HG02798 (cell line): Measurements from ENCODE around the gene BMP5.
"Not testable (repeated sequence)": the region's sequence is repeated elsewhere in the genome, so short reads cannot be mapped to it uniquely, and the experiment has no call there.

Experiments used
- ATAC-seq: cut with Tn5 transposase; IDR thresholded peaks from one replicate; pipeline ENCODE4 v1.9.1; 2021; ENCODE audit warnings: mild to moderate bottlenecking; ENCODE audit not compliant: unreplicated experiment, poor library complexity

BMP5 gene

DNA sequence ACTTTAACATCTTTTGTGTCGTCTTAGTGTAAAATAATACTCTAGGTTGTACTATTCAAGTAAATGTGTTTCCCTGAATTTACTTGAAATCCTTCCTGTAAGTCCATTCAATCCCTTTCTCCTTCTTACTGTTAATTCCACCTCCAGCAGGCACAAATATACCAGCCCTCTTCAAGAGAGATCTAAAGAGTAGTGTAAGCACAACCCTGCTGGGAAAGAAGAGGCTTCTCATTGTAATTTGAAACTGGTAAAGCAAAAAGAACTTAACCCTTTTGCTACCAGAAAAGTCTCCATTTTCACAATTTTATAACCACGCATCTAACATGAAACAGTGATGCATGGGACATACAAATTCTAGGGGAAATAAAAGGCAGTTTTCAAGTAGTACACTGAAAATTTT is at the start of gene BMP5:
Gene BMP5, minus strand, starts transcription at position 191 of the 400 bp plus-strand sequence. CDS start 725 bp downstream, outside the sequence.
- ATAC-seq: no peak

DNA sequence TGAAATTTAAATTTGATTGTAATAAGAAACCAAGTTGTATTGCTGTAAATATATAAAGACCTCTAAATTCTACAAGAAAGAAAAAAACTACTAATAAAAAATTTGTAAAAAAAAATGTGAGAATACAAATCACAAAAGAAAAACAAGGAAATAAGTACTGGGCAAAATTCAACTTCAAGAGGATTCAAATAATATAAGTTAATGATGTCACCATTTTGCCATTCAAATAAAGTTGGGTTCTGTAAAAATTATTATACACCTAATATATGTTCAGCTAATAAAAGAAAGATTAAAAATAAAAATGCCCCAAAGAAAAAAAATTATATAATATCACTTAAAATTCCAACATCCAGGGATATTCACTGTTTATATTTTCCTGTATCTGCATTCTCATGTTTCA is 47.0 kb upstream of the BMP5 start:
- ATAC-seq: no peak

DNA sequence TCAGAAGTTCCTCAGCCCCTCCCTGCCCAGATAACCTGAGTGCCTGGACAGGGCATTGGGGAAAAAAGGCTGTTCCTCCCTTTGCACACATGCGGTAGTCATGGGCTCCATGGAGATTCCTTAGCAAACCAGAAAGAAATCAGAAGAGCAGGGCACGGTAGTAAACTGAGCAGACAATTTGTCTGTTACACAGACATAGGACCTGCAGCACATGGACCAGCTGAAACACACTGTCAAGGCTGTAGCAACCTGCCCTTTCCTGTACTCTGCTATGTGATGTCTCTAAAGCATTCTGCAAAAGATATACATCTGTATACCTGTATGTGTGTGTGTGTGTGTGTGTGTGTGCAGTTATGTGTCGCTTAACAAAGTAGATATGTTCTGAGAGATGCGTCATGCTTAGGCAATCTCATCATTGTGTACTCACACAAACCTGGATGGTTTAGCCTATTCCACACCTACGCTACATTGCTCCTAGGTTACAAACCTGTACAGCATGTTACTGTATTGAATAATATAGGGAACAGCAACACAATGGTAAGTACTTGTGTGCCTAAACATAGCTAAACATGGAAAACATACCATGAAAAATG is 44.4 kb upstream of the BMP5 start:
- ATAC-seq: no peak

DNA sequence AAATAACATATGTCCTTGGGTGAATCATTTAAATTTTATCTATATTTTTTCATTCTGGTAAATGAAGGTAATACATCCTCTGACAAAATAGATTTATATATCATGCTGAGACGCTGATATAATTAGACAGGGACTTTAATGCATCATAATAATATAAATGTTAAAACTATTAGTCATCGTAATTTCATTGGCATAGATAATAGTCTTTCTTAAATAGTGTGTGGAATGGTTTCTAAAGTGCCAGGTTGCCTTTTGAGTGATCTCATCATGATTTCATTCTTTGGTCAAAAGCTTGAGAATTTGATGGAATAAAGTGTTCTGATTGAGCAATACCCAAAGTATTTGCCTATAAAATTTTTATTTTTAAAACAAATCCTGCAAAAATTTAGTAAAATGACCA is 43.2 kb upstream of the BMP5 start:
- ATAC-seq: no peak

DNA sequence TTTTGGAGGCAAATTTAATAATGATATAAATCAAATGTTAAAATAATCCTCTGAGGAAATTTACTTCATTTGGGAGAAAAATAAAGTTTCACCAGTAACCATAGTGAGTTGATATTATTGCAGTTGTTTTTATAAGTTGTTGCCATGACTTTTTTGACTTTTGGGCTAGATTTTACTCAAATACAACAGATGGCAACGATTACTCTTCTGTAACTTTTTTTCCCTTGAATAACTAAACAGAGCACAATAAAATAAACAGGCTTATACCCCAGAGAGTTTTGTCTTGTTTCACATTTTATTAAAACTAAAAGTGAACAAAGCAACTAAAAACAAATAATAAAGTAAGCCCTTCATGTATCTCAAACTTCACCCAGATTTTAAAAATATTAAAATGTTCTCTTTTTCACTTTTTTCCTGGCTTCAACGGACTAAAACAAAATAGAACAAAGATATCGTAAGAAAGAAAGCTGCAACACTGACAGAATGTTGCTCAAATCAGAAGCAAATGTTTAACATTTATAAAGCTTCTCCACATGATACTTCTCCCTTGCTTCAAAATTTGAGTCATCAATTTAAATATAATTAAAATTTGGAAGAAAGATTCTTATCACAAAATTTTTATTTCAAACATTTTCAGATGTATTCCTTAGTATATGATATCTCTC is 42.5 kb upstream of the BMP5 start:
- ATAC-seq: no peak

DNA sequence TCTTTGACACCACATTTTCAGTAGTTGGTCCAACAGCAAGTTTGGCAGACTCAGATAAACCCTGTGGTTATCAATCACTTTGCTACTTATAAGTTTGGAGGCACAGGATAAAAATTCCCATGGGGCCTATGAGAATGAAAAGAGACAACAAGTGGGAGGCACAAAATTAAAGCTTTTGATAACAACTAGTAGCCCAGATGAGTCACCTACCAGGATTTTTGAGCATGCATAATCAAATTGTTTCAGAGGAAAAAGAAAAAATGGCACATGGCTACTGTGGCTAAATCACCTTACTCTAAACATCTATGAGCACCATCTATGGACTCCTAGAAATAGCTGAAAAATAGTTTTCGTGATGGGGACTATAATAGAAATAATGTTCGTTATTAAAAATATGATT is 40.8 kb upstream of the BMP5 start:
- ATAC-seq: no peak

DNA sequence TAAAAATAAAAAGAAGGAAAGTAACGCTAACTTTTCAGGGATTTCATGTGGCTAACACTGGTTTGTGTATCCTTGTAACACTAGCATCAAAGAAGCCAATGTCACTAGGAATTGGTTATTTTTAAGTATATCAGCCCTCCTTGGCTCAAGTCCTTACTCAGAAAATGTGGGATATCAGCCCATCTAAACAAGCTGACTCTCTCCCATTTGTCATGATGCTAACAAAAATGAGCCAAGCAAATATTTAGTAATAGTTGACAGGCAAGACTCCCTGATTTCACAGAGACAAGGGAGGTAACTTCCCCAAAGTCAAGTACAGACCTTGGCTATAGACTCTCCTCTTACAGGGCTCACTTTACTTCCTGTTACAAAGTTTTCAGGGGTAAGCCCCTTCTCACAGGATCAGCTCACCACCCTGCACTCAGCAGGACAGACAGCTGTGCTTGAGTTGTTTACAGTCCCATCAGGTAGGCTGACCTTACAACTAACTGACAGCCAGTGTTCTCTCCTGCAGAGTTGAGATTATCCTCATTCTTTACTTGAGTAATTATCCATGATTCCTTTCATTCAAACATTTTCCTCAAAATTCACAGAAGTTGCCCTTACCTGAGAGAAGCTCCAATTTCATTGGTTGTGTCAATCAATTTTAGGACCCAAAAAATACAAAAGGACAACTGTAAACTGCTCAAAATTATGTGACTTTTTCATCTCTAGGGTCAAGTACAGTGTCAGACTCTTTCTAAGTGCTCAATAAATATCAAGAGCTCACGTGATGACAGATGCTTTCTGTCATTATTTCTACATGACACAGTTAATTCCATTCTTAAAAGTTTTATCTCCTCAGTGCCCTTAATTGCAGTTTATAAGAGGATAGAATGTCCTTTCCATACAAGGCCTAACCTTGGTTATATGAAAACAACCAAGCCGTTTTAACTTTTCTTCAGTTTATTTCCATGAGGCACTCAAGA is 38.1 kb upstream of the BMP5 start:
- peak; percentile 64 for ATAC-seq

DNA sequence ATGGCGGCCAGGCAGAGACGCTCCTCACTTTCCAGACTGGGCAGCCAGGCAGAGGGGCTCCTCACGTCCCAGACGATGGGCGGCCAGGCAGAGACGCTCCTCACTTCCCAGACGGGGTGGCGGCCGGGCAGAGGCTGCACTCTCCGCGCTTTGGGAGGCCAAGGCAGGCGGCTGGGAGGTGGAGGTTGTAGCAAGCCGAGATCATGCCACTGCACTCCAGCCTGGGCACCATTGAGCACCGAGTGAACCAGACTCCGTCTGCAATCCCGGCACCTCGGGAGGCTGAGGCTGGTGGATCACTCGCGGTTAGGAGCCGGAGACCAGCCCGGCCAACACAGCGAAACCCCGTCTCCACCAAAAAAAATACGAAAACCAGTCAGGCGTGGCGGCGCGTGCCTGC is 35.1 kb upstream of the BMP5 start:
- ATAC-seq: not testable (repeated sequence)

DNA sequence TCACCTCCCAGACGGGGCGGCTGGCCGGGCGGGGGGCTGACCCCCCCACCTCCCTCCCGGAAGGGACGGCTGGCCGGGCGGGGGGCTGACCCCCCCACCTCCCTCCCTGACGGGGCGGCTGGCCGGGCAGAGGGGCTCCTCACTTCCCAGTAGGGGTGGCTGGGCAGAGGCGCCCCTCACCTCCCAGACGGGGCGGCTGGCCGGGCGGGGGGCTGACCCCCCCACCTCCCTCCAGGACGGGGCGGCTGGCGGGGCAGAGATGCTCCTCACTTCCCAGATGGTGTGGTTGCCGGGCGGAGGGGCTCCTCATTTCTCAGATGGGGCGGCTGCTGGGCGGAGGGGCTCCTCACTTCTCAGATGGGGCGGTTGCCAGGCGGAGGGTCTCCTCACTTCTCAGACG is 34.5 kb upstream of the BMP5 start:
- not testable (repeated sequence) for ATAC-seq

DNA sequence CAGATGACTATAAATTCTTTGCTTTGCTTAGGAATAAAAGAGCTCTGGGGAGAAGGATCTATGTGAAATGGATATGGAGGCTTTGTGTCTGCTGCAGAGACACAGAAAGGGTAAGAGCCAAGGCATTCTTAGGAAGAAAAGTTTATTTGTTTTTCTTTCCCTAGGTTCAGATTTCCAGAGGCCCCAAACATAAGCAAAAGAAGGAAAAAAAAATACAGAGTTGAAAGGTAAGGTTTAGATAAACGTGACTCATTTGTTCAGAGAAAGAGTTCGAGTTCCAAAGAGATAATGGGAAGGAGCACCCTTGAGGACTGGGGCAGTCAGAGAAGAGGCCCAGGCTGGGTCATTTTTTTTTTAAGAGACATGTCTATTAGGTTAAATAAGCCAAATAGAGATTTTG is 27.4 kb upstream of the BMP5 start:
- ATAC-seq: no peak

DNA sequence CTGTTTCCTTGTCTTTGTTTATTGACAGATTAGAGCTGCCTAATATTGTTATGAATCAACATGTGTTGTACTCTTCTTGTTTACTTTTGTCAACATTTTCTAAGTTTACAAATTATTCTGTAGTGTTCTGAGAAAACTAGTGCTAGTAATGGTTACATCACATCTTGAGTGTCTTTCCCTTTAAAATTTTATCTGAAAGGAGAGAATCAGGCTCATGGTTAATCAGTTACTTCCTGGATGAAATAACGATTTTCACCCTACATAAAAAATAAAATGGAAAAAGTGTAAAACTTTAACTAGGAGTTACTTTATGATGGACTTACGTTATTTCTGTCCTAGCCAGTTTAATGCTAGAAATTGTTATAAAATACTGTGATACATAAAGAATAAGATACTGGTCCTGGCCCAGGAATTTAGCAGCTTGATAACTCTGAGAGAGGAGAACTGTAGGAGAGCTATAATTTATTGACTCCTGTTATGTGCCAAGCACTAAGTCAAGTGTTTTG is 26.4 kb upstream of the BMP5 start:
- ATAC-seq: no peak

DNA sequence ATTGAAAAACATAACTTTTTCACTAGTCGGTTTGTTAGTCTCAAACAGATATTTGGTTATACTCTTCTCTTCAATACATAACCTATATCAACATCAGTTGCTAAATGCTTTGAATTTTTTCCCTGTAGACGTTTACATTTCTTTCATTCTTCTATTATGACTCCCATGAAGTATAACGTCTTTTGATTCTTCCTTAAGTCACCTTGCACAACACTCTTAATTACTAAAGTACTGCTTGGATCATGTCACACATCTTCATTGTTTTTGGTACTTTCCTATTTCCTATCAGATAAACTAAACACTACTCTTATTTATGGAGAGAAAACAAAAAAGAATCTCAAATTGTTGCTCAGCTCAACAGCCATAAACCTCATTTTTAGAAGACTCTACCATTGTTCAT is 23.0 kb upstream of the BMP5 start:
- no peak for ATAC-seq

DNA sequence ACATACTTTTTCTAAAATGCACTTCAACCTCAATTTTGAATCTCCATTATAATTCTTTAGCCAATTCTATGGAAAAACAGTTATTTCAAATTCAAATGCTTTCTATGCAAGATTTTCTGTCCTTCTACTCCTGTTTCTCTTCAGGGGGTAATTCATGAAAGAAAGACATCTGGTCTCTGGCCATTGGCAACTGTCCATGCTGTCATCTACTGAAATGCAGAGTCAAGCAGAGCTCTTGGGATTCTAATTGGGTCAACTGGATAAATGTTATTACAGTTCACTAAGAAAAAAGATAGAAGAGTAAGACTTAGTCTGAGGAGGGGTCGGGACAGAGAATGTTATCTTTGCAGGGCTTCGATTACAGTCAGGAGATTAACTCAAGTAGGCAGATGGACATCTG is 22.0 kb upstream of the BMP5 start:
- no peak for ATAC-seq

DNA sequence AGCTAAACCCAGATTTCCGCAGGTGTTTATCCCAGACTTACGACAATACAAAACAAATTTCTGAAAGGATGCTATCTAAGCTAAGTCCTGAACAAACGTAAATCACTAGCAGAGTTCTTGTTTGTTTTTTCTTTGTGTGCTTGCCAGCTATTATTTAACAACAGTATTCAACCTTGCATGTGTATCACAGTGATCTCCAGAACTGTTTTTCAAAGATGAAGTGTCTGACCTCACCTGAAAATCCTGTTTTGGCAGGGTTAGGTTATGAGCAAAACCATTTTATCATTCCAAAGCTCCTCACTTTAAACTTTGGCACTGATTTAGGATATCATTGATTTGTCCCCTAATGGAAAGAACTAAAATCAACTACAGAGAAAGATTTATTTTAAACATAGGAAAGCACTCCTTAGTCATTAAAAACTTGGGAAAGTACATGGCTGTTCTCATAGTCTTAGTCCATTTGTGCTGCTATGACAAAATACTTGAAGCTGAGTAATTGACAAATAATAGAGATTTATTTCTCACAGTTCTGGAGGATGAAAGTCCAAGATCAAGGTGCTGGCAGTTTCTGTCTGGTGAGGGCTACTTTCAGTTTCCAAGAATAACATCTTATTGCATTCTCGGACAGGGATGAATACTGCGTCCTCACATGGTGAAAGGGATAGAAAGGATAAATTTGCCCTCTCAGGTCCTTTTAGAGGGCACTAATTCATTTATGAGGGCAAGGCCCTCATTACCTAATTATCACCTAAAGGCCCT is 20.8 kb upstream of the BMP5 start:
- ATAC-seq: no peak

DNA sequence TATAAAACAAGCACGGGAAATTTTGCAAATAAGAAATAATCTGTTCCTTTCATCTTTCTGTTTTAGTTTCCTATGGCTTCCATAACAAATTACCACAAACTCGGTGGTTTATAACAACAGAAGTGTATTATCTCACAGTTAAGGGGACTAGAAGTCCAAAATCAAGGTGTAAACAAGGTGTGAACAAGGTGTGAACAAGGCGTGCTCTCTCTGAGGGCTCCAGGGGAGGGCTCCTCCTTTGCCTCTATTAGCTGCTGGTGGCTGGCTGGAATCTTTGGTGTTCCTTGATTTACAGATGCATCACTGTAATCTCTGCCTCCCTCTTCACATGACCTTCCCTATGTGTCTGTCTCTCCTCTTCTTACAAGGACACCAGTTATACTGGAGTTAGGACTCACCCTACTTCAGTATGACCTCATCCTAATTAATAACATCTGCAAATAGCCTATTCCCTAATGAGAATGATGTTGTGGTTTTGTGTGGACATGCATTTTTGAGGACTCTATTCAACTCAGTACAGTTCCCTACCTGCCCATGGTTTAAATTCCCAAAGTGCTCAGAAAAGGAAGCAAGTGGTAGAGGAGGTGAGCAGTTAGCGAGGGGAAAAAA is 17.5 kb upstream of the BMP5 start:
- ATAC-seq: no peak

DNA sequence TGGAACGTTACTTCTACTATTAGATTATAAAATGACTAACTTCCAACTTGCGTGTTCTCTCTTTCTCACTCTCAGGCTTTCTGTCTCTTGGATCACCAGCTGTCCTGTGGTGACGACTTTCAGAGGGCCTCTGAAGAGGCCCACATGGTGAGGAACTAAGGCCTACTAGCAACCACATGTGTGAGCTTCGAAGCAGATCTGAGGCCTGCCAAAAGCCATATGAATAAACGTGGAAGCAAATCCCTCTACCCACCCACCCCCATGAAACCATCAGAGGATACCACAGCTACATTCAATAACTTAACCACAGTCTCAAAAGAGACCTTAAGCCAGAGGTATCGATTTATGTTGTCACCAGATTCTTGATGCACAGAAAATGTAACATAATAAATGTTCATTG is 13.5 kb upstream of the BMP5 start:
- peak; percentile 79 for ATAC-seq

DNA sequence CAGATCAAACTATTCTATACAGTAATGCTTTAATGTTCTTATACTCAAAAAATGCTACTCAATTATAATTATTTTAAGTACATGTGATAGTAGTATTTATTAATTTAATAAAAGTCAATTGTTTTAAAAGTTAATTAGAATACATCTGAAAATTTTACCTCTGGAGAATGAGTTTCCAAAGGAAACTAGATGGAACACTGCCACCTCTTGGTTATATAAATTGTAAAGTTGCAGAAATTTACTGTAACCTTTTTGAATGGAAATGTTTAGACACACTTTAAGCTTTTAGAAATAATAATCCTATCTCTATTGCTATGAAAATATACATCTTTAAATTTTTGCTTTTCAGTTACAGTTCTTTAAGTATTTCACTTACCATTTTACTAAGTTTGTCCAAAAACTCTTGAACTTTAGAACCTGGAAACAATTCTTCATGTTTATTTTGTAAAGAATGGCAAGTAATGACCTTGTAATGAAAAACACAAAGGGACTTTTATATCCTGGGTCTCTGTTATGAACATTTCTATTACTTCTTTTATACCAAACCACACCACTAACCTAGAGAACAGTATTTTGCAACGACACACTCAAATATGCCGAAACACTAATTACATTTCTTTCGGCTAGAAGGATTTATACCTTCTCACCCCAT is 10.9 kb upstream of the BMP5 start:
- ATAC-seq: no peak

DNA sequence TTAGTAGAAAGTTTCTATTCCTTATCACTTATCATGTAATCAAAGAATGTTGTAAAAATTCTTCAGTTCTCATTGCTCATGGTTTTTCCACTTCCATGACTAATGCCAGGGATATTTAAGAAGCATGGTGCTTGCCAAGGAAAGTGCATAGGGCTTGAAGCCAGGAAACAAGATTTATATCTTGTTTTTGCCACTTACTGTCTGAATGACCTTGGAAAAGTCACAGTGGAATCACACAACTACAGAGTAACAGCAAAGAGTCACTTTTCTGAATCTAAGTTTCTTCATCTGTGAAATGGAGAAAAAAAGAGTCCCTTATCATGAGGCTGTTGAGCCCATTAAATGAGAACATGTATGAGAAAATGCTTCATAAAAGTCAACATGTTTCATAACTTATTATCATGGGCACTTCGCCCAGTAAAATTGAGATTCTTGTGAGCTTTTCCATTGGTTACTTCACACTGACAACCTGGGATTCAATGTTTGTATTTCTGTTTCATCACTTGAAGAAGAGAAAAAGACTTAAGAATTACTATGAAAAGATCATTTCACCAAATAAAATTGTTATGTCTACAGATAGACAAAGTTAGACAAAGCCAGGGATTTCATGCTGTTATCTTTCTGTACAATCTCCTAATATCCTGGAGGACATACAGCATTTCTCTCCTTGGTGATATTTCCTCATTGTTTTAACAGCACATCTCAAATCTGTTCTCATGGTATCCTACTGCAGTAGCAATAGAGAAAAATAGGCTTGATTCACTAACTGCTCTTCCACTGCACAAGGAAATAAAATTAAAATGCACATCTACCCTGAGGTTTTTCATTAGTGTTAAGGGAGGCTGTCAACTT is 7.6 kb upstream of the BMP5 start:
- ATAC-seq: no peak

DNA sequence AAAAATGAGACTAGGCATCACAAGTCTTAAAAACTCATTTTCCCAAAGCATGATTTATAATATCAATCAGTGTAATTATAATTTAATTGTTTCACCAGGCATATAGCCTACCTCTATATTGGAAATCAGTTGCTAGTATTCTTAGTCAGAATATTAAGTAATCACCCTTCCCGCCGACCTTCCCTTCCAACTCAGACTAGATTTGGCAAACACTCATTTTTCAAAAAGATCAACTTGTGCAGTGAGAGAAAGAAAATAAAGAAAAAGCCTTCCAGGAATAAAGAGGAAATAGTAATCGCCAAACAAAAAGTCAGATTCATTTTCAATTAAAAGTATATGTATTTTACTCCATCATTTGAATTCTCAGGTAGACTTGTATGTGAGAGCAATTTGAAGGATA is 1.9 kb upstream of the BMP5 start:
- no peak for ATAC-seq
